HG02571 (cell line): ENCODE results near the gene HOXA2.

Source experiments
- ATAC-seq: cut with Tn5 transposase; IDR thresholded peaks from one replicate; pipeline ENCODE4 v1.9.1; 2021; ENCODE audit warnings: mild to moderate bottlenecking, moderate library complexity; ENCODE audit not compliant: unreplicated experiment

Gene HOXA2

DNA sequence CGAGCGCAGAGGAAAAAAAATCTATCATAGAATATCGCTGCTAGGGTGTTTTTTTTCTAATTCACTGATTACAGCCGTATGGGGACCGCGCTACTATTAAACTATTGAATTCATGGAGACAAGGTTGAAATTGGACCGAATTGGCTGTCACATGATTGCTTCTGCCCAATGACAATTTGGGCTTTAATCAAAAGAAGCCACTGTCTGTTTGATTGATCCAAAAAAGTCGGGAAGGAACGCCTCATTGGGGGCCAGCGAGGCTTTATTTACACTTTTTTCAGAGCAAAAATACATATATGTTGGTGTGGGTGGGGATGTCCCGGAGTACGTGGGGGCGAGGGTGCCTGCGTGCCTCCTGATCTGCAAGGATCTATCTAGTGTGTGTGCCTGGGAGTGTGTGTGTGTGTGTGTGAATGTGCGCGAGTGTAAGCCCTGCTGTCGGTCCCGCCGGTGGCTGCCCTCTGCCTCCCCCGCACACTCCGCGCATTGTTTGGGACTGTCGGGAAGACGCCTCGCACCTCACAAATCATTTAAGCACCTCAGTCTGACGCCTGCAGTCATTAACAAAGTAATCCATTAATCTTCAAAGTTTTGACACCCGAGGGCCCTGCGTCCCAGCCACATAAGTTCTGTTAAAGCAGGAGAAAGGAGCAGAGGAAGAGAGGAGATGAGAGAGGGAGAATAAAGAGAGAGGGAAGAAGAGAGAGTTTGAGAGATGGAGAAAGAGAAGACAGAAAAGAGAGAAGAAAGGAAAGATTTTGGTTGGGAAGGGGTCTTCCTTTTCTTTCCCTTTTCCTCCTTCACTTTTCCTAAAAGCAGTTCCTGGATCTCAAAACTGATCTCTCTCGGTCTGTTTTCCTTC lies at the start of gene HOXA2:
Gene HOXA2 (minus strand): TSS at position 103 of the 862 bp plus-strand sequence. CDS start 183 bp downstream, outside the sequence.
- no peak for ATAC-seq

GRCh38 chr7:27151341-27151930 lies 49.0 kb upstream of the HOXA2 start:
- no peak for ATAC-seq

GRCh38 chr7:27150568-27151340 lies 48.3 kb upstream of the HOXA2 start:
- ATAC-seq, result peak; percentile 87

- ATAC-seq, result no peak
Observed at GRCh38 chr7:27149842-27150567, 47.5 kb upstream of the HOXA2 start.

- no peak for ATAC-seq
Observed at GRCh38 chr7:27148756-27149641, 46.5 kb upstream of the HOXA2 start.

DNA sequence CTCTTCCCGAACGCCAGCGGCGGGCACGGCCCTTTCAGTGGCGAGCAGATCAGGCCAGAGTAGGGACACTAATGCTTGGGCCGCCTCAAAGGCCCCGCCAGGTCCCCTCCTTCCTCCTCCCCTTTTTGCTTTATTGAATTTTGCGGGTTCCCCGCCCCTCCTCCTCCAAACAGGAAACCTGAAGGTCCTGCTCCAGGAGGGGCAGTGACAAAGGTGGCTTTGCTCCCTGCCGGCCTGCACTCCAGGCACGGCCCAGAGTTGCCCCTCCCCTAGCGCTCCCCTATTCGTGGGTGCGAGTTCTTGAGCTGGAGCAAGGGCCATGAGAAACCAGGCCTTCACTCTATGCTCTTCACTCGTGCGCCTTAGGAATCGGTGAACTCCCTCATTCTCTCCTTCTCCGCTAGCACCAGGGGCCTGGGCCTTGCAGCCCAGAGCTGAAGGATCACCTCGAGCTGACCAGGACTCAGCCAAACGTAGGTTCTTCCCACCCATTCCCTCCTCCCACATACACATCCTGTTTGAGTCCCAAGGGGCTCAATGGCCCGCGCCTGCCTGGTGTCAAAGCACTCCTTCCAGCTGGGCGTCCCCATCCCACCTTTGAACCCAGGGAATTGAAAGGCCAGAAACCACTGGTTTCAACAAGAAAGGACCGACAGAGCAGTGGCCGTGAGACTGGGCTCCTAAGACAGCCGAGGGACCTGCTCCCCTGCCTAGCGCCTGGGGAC lies 45.7 kb upstream of the HOXA2 start:
- ATAC-seq, result no peak

DNA sequence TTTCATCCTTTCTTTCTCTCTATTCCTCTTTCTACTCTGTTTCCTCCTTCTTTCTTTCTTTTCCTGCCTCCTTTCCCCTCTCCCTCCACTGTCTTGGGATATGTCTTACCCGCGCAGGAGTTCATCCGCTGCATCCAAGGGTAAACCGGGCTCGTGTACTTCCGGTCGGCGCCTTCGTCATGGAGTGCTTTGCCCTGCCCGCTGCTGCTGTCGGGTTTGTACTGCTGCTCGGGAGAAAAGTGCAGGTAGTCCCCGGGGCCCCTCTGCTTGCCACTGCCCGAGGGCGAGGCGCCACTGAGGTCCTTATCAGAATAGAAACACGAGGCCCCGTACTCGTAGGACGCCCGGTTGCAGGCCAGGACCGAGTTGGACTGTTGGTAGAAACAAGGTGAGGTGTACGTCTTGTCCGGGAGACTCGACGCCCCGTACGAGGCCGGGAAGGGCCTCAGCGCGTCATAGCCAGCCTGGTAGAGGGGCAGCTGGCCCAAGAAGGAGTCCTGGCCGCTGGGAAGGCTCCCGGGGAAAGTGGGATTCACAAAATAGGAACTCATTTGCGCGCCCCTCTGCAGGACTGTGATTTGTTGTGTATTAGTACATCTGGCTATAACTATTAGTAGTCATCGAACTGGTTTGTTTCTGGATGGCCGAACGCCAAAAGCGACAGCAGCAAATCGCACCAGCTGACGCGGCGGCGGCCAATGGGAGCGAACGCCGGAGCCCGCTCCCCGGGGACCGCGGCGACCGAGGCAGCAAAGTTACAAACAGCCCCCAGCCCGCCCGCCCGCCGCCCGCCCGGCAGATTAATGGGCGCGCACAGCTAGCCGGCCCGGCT lies 44.9 kb upstream of the HOXA2 start, which contains the start of gene HOXA6:
Gene HOXA6 (minus strand): TSS at position 576 of the 832 bp plus-strand sequence. CDS start 25 bp downstream, at position 551.
- ATAC-seq, result no peak

- no peak for ATAC-seq
Observed at GRCh38 chr7:27146491-27147198, 44.2 kb upstream of the HOXA2 start.

GRCh38 chr7:27145914-27146412 lies 43.5 kb upstream of the HOXA2 start:
- no peak for ATAC-seq

DNA sequence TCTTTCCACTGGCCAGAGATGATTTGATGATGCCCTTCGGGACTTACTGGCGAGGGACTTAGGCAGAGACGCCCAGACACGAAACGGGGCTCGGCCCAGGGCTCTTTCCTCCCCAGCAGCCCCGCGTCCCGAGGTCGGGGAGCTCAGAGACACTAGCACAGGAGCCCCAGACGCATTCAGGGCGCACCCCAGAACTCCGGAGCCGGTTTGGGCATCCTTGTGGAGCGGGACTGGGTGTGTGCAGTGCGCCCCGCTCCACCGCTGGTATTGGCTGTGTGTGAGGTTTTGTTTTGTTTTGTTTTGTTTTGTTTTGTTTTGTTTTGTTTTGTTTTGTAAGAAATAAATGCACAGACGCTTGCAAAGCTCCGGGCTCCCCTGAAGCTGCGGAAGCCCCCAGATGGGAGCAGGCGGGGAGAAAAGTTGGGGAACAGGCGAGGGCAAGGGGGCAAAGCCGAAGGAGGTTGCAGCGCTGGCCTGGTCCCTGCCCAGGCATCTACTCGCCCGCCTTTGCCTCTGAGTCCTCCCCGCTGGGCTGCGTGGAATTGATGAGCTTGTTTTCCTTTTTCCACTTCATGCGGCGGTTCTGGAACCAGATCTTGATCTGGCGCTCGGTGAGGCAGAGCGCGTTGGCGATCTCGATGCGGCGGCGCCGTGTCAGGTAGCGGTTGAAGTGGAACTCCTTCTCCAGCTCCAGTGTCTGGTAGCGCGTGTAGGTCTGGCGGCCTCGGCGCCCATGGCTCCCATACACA lies 42.9 kb upstream of the HOXA2 start:
- no peak for ATAC-seq

DNA sequence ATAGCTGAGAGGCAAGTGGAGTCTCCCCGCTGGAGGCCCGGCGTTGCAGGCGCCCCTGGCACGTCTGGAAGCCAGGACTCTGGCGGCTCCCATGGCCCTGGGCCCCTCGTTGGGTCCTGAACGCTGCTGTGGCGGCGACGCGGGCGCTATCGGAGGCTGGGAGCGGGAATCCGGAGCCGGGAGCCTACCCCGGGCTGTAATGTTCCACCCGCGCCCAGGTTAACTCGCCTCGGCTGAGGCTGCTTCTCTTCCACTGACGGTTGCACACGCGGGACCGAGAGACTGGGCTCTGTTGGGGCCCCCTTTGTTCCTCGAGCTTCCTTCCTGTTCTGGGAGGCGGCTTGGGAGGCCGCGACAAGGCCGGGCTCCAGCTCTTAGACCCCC lies 42.3 kb upstream of the HOXA2 start:
- ATAC-seq, result no peak

GRCh38 chr7:27143950-27144780 lies 41.7 kb upstream of the HOXA2 start:
- no peak for ATAC-seq

- ATAC-seq, result no peak
Observed at GRCh38 chr7:27143023-27143949, 40.8 kb upstream of the HOXA2 start, which contains the start of gene HOXA5. HOXA5 (minus strand) TSS chr7:27143681; CDS start chr7:27143607, 74 bp downstream.

DNA sequence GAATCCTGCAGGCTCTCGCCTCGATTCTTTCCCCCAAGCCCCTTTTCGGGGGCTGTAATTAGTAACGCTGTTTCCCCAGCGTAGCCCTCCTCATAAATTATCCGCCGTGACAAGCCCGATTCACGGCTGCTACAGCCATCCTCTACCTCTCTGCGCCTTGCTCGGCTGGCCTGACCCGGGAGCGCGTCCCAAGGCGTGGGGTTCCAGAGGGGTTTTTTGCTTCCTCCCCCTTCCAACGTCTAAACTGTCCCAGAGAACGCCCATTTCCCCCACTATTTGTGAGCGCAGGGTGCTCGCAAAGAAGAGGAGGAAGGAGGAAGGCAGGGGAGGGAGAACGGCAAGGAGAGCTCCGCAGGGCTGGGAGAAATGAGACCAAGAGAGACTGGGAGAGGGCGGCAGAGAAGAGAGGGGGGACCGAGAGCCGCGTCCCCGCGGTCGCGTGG lies 40.1 kb upstream of the HOXA2 start:
- ATAC-seq, result no peak
